Fibroblast of lung (primary cell): ENCODE measurements around the gene DOHH. TPM values are rescaled to one million over a fixed set of nuclear protein-coding genes. Genes with fewer than 3 reads are reported as not detected.

Experiments
- DNase-seq, 2 donors: peaks; one replicate each; pipeline versions ENCODE4 v3.0.0 to v3.0.0-alpha.2; 2010; ENCODE audit warnings: low read depth in 2 of 2
- H2AFZ ChIP-seq: 2 replicates; pipeline ENCODE4 v1.5.1; 2012; ENCODE audit warnings: low read length, control low read depth, inconsistent platforms
- H3K27ac ChIP-seq: 2 replicates; pipeline ENCODE4 v1.5.1; 2011; ENCODE audit warnings: low read length, control low read depth; ENCODE audit not compliant: insufficient read depth
- H3K27me3 ChIP-seq: 2 replicates; pipeline ENCODE4 v1.5.1; 2011; ENCODE audit warnings: mild to moderate bottlenecking, low read length; ENCODE audit not compliant: control insufficient read depth, insufficient read depth
- H3K36me3 ChIP-seq: 2 replicates; pipeline ENCODE4 v1.5.1; 2011; ENCODE audit warnings: low read length; ENCODE audit not compliant: control insufficient read depth, insufficient read depth
- H3K4me1 ChIP-seq: 2 replicates; pipeline ENCODE4 v1.5.1; 2011; ENCODE audit warnings: low read length; ENCODE audit not compliant: control insufficient read depth, insufficient read depth; ENCODE audit errors: extremely low read depth
- H3K4me2 ChIP-seq: 2 replicates; pipeline ENCODE4 v1.5.1; 2011; ENCODE audit warnings: low read length, control low read depth; ENCODE audit not compliant: insufficient read depth; ENCODE audit errors: extremely low read depth
- H3K4me3 ChIP-seq, 4 experiments: fragments of 200-600 bp in 1 of 4; sonication (generic) in 1 of 4; replicated peaks in 1 of 4; 2 replicates each; pipeline ENCODE4 v1.5.1; 2011 to 2016; ENCODE audit warnings: low read length in 4 of 4, low read depth in 3 of 4, mild to moderate bottlenecking in 3 of 4, control low read depth in 2 of 4, inconsistent platforms in 1 of 4, mixed read lengths in 1 of 4; ENCODE audit not compliant: insufficient read depth in 1 of 4; ENCODE audit errors: control extremely low read depth in 1 of 4
- H3K79me2 ChIP-seq: 2 replicates; pipeline ENCODE4 v1.5.1; 2012; ENCODE audit warnings: mild to moderate bottlenecking, low read length, inconsistent platforms; ENCODE audit not compliant: control insufficient read depth, insufficient read depth
- H3K9ac ChIP-seq: 2 replicates; pipeline ENCODE4 v1.5.1; 2011; ENCODE audit warnings: mild to moderate bottlenecking, low read length, control low read depth; ENCODE audit not compliant: insufficient read depth
- H3K9me3 ChIP-seq: 2 replicates; pipeline ENCODE4 v1.5.1; 2012; ENCODE audit warnings: low read depth, low read length; ENCODE audit not compliant: control insufficient read depth, insufficient read depth
- H4K20me1 ChIP-seq: 2 replicates; pipeline ENCODE4 v1.5.1; 2011; ENCODE audit warnings: low read length; ENCODE audit not compliant: control insufficient read depth, insufficient read depth; ENCODE audit errors: extremely low read depth
- EZH2 ChIP-seq: IDR thresholded peaks from 2 replicates; pipeline ENCODE4 v1.5.1; 2012; ENCODE audit warnings: low read length, control low read depth, mild to moderate bottlenecking; ENCODE audit errors: missing control alignments
- polyA minus RNA-seq: library from RNA; depleted of rRNA, polyadenylated mRNA; stranded (reverse); fragments of >200 nt; gene quantifications from 2 replicates; pipeline ENCODE4 v1.2.3, GENCODE V29; 2011; ENCODE audit warnings: low replicate concordance
- polyA plus RNA-seq, 2 donors: library from polyadenylated mRNA; depleted of rRNA in 1 of 2; stranded (reverse) in 1 of 2; unstranded in 1 of 2; fragments of >200 nt; gene quantifications; 2 replicates each; pipeline ENCODE4 v1.2.1, GENCODE V29; 2011 to 2012; ENCODE audit warnings: missing spikeins in 1 of 2
- total RNA-seq: library from RNA; depleted of rRNA; stranded (reverse); fragments of >200 nt; gene quantifications from 2 replicates; pipeline ENCODE4 v1.2.1, GENCODE V29; 2014
- TF ChIP-seq, protein P1 (sequence below), 2 donors: IDR thresholded peaks in 1 of 2; conservative IDR thresholded peaks in 1 of 2; 1 replicate in 1 of 2; 2 replicates in 1 of 2; pipeline ENCODE4 v1.5.1; 2011 to 2012; ENCODE audit warnings: low read length in 2 of 2, control low read depth in 1 of 2, inconsistent platforms in 1 of 2, low read depth in 1 of 2, mild to moderate bottlenecking in 1 of 2

The DOHH gene, protein sequence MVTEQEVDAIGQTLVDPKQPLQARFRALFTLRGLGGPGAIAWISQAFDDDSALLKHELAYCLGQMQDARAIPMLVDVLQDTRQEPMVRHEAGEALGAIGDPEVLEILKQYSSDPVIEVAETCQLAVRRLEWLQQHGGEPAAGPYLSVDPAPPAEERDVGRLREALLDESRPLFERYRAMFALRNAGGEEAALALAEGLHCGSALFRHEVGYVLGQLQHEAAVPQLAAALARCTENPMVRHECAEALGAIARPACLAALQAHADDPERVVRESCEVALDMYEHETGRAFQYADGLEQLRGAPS
- total RNA-seq (10.1 and 10.3 TPM in 2 replicates), polyA plus RNA-seq (4.1 and 5.0 TPM in 2 replicates), polyA minus RNA-seq (2.0 and 2.2 TPM in 2 replicates)
- polyA plus RNA-seq (2012), result 11.2 and 19.1 TPM in 2 replicates

DNA sequence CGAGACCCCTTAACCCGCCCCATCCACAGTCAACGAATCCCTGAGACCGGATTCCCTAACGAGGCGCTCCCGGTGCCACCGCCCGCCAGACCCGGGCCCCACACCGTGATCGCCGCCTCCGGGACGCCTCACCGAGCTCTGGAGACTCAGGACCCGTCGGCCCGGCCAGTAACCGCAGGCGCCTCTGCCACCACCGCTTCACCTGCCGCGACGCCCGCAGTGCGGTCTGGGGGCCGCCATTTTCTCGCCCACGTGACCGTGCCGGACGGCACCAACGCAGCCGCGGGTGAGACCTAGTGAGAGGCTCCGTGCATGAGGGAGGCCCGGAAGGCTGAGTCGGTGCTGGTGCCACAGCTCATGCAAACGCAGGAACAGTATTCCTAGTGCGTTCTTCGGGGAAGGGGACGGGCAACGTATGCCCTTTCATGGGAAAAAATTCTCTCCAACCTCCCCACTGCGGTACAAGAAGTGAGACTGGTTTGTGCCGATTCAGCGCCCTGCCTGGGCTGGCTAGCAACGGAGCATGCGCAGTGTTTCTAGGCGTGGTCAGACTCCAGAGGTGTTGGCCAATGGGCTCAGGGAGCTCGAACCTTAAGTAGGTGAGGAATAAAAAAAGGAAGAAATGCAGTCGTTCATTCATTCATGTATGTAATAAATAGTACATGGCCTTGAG, at the start of gene DOHH:
Gene DOHH (minus strand): TSS at position 246 of the 673 bp plus-strand sequence. CDS start 3,860 bp downstream, outside the sequence.
- H3K27me3 ChIP-seq, result no peaks in the 10 kb centered on the region
- no peaks in the 10 kb centered on the region for H4K20me1 ChIP-seq
- H3K4me2 ChIP-seq, result peak within 1 kb of the TSS; percentile 100
- H3K4me3 ChIP-seq, result peak within 1 kb of the TSS; percentile 78 to 99 (median 89)
- peak within 1 kb of the TSS; percentile 99 for H3K9ac ChIP-seq
- TF ChIP-seq, protein P1, sequence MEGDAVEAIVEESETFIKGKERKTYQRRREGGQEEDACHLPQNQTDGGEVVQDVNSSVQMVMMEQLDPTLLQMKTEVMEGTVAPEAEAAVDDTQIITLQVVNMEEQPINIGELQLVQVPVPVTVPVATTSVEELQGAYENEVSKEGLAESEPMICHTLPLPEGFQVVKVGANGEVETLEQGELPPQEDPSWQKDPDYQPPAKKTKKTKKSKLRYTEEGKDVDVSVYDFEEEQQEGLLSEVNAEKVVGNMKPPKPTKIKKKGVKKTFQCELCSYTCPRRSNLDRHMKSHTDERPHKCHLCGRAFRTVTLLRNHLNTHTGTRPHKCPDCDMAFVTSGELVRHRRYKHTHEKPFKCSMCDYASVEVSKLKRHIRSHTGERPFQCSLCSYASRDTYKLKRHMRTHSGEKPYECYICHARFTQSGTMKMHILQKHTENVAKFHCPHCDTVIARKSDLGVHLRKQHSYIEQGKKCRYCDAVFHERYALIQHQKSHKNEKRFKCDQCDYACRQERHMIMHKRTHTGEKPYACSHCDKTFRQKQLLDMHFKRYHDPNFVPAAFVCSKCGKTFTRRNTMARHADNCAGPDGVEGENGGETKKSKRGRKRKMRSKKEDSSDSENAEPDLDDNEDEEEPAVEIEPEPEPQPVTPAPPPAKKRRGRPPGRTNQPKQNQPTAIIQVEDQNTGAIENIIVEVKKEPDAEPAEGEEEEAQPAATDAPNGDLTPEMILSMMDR (conservative IDR thresholded peaks at IDR 0.05 in 1 of 2, IDR thresholded peaks at IDR 0.05 in 1 of 2; ENCODE audit: low read depth in 1 of 2, low read length in 2 of 2), result no peak
- no peak for TF ChIP-seq EZH2
- peaks cover 9% of the 10 kb centered on the region for H3K36me3 ChIP-seq
- peaks cover 8% of the 10 kb centered on the region for H3K4me1 ChIP-seq
- H3K27ac ChIP-seq, result peak within 1 kb of the TSS; percentile 100
- peaks cover 19% of the 10 kb centered on the region for H3K79me2 ChIP-seq
- peak within 1 kb of the TSS; percentile 99 for H2AFZ ChIP-seq
- peak; percentile 94 to 97 for DNase-seq
- no peaks in the 10 kb centered on the region for H3K9me3 ChIP-seq

DNA sequence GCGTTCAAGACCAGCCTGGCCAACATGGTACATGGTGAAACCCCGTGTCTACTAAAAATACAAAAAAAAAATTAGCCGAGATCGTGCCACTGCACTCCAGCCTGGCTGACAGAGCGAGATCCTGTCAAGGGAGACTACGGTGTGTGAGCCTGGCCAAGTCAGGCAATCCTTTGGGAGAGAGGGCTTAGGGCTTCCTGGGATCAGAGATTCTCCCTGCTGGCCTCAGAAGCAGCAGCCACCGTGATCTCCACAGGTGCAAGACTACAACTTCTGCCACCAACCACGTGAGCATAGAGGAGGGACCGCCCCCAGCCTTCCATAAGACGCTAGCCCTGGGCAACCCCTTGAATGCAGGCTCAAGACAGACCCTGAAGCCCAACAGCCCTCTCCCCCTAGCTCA, 49.3 kb upstream of the DOHH start:
- no peaks in the 10 kb centered on the region for H3K79me2 ChIP-seq
- TF ChIP-seq, protein P1 (conservative IDR thresholded peaks at IDR 0.05 in 1 of 2, IDR thresholded peaks at IDR 0.05 in 1 of 2; ENCODE audit: low read depth in 1 of 2, low read length in 2 of 2), result no peak
- TF ChIP-seq EZH2, result no peak
- no peaks in the 10 kb centered on the region for H4K20me1 ChIP-seq
- no peak overlapping the region for H3K4me2 ChIP-seq
- no peaks in the 10 kb centered on the region for H3K27me3 ChIP-seq
- H3K4me1 ChIP-seq, result peaks cover 2% of the 10 kb centered on the region
- H2AFZ ChIP-seq, result no peak overlapping the region
- H3K27ac ChIP-seq, result no peak overlapping the region
- H3K9ac ChIP-seq, result no peak overlapping the region
- no peaks in the 10 kb centered on the region for H3K9me3 ChIP-seq
- H3K4me3 ChIP-seq, result no peak overlapping the region
- DNase-seq, result no peak
- H3K36me3 ChIP-seq, result peaks cover 17% of the 10 kb centered on the region

DNA sequence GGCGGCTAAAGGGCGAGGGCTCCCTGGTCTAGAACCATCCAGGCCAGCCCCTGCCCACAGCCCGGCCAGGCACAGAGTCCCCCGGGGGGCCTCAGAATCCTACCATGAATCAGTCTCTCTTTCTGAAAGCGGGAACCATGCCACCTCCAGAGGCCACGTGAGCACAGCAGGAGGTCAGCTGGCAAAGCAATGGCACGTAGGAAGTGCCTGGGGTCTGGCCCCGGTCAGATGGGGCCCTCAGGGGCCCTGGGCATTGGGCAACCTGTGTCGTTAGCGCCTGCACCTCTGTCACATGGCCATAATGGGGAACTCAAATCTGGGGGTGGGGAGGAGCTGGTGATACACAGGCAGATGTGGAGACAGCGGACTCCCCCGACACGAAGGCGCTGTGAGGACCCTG, 48.1 kb upstream of the DOHH start:
- Histone ChIP-seq H4K20me1 (no peaks in the 10 kb centered on the region), H3K4me1 (peaks cover 2% of the 10 kb centered on the region), H3K27me3 (no peaks in the 10 kb centered on the region), H3K36me3 (peaks cover 20% of the 10 kb centered on the region), H3K27ac (no peak overlapping the region), H3K79me2 (no peaks in the 10 kb centered on the region), H3K4me3 (no peak overlapping the region), H3K9me3 (no peaks in the 10 kb centered on the region), H3K4me2 (no peak overlapping the region), H2AFZ (no peak overlapping the region), H3K9ac (no peak overlapping the region)
- no peak for DNase-seq
- TF ChIP-seq EZH2, result no peak
- TF ChIP-seq, protein P1 (conservative IDR thresholded peaks at IDR 0.05 in 1 of 2, IDR thresholded peaks at IDR 0.05 in 1 of 2; ENCODE audit: low read depth in 1 of 2, low read length in 2 of 2), result no peak
